ENCODE measurements around the gene CDKN2AIP.

The CDKN2AIP gene

DNA sequence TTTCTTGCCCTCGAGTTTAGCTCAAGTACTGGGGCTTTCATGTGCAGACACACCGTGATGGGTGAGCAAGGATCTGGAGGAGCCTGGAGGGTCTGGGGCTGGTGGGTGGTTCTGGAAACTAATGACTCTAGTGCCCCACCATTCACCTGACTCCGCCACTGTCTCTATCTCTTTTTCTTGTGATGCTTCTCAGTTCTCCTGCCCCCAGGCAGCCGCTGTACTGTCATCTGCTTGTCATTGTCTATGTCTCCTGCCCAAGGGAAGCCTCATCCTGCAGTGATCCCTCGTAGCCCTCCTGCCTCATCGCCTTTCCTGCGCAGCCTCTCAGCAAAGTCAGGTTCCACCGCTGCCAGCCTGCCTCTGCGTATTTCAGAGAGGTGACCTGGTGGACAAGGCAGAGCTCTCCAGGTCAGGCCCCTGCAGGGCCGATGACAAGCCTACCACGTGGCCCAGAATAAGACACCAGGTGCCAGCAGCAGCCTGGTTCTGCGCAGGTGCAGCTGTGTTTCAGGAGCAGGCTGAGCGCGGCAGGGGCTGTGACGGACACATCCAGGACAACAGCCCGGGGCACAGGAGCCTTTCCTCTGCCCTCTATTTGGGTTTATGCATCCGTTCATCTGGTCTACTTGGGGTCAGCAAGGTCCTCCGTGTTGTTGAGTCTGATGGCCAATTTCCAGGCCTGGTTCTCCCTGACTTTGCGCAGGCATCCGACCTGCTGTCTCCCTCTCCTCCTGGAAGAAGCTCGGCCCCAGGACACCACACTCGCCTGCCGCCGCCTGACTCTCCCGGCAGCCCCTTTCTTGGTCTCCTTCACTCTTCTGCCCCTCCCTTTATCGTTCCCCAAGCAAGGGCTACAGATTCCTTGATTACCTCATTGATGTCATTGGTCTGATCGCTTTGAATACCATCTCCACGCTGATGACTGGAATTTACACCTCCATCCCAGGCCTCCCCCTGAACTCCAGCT, 30.9 kb upstream of the CDKN2AIP start:
- TF ChIP-seq, protein P1, sequence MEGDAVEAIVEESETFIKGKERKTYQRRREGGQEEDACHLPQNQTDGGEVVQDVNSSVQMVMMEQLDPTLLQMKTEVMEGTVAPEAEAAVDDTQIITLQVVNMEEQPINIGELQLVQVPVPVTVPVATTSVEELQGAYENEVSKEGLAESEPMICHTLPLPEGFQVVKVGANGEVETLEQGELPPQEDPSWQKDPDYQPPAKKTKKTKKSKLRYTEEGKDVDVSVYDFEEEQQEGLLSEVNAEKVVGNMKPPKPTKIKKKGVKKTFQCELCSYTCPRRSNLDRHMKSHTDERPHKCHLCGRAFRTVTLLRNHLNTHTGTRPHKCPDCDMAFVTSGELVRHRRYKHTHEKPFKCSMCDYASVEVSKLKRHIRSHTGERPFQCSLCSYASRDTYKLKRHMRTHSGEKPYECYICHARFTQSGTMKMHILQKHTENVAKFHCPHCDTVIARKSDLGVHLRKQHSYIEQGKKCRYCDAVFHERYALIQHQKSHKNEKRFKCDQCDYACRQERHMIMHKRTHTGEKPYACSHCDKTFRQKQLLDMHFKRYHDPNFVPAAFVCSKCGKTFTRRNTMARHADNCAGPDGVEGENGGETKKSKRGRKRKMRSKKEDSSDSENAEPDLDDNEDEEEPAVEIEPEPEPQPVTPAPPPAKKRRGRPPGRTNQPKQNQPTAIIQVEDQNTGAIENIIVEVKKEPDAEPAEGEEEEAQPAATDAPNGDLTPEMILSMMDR (IDR thresholded peaks at IDR 0.05; ENCODE audit: low read depth, low read length) = no peak
- no peak overlapping the region for H3K4me3 ChIP-seq (ENCODE audit: low read depth, low read length)

DNA sequence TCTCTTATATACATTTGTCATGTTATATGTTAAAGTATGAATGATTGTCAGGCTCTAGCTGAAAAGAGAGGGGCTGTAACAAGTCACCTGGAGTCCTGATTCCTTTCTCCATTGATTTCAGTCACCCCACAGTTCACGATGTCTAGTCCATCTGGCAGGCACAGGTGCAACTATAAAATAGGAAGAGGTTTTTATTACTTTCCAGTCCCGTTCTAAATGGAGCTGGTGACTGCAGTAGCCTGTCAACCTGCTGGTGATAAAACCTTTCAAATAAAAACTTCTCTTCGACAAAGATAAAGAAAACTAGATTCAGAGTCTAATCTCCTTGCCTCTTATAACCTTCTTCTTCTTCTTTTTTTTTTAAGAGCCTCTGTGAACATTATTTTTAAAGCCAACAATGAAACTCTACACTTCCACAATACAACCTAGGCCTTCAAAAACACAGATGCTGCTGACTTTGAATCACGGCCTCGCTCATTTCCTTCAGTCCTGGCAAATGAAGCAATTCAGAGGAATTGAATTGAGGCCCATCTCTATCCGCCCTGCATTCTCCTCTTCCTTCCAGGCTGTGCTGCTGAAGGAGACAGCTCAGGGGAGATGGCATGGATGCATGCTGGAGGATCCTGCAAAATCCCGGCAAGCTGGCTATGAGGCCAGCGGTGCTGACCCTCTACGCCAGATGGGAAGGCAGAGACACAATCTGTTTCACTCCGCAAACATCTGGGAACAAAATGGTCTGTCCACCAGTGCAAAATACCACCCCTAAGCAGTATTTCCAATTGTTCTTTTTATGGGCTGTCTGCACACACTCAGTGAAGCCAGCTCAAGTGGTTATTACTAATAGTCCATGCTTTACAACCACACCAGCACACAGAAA, 27.3 kb upstream of the CDKN2AIP start:
- H3K4me3 ChIP-seq (ENCODE audit: low read depth, low read length) = no peak overlapping the region
- TF ChIP-seq, protein P1 (IDR thresholded peaks at IDR 0.05; ENCODE audit: low read depth, low read length) = no peak

DNA sequence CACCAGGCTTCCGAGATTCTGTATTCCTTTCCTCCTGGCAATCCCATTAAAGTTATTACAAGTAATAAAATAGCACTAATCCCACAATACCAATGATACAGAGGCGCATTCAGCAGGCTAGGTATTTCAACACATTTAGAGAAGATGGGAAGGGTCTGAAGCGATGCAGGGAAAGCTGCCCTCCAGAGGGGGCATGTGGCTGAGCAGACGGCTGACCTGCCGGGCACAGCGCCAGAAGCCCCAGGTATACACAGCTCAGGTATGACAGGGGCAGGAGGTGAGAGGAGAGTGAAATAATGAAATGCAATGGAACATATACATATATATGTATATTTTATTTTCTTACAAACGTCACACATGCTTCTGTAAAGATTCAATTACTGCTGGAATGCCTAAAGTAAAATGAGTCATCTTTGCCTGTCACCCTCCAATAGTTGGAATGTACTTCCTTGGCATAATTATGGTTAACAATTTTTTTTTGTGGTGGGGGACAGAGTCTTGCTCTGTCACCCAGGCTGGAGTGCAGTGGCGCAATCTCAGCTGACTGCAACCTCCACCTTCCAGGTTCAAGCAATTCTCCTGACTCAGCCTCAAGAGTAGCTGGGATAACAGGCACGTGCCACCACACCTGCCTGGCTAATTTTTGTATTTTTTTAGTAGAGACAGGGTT, 21.3 kb upstream of the CDKN2AIP start:
- TF ChIP-seq, protein P1 (IDR thresholded peaks at IDR 0.05; ENCODE audit: low read depth, low read length) = no peak
- no peak overlapping the region for H3K4me3 ChIP-seq (ENCODE audit: low read depth, low read length)

DNA sequence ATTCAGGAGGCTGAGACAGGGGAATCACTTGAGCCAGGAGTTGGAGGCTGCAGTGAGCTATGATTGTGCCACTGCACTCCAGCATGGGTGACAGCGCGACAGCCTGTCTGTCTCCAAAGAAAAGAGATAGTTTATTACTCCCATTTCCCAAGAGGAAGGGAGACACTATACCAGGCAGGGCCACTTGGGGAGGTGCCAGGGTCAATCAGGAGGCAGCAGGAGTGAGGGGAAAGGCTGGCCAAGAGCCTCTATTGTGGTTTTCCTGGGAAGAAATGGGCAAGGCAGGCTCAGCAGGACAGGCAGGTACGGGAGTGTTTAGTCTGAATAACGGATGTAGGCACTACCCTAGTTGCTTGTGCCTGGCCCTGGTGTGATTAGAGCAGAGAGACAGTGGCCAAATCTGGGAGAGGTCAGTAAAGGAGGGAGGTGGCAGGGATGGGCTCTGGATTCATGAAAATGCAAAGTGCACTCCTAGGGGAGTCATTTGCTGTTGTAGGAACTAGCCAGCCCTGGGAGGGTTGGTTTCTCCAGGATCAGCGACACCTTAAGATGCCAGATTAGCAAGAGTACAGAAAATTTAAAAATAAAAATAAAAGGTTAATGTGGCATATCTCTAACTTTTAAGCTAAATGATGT, 20.2 kb upstream of the CDKN2AIP start:
- H3K4me3 ChIP-seq (ENCODE audit: low read depth, low read length) = no peak overlapping the region
- TF ChIP-seq, protein P1 (IDR thresholded peaks at IDR 0.05; ENCODE audit: low read depth, low read length) = no peak

DNA sequence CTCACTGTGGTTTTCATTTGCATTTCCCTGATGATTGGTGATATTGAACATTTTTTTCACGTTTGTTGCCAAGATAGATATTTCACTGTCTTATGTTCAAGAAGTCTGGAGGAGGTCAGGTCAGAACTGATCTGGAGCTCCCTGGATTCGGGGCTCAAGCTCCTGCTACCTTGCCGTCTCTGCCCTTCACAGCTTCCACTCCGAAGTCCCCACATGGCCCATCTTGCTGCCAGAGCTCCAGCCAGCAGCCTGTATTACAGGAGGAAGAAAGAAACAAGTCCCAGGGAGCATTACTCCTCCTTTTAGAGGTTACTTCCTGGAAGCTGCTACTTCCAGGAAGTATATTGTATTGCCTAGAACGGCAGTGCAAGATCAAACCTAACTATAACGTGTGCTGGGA, 17.9 kb upstream of the CDKN2AIP start:
- TF ChIP-seq, protein P1 (IDR thresholded peaks at IDR 0.05; ENCODE audit: low read depth, low read length) = no peak
- no peak overlapping the region for H3K4me3 ChIP-seq (ENCODE audit: low read depth, low read length)

DNA sequence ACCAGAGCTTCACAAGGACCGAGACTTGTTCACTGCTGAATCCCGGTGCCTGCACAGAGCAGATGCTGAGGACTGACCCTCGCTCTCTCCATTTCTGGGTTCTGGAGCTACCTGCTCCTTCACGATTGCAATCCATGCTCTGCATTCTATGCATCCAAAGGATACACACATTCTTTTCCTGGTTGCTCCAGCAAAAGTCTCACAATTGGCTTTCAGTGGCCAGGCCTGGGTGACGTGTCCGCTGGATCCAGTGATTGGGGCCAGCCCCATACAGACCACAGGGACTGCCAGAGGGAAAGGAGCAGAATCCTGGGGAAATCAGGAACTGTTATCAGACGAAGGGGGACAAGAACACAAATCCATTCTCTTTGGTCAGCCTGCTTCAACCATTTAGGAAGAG, 14.9 kb upstream of the CDKN2AIP start:
- TF ChIP-seq, protein P1 (IDR thresholded peaks at IDR 0.05; ENCODE audit: low read depth, low read length) = no peak
- no peak overlapping the region for H3K4me3 ChIP-seq (ENCODE audit: low read depth, low read length)
